ENCODE data around the gene MCF2L2. TPM values are rescaled to one million over a fixed set of nuclear protein-coding genes. Genes with fewer than 3 reads are reported as not detected.
A peak's percentile ranks its signal among the peaks of the same experiment; 100 is the strongest.

The MCF2L2 gene
- total and polyA plus RNA-seq, 11 donors: 0.12 to 1.4 (median 0.23) TPM; not detected in 1

- H3K4me3 ChIP-seq: no peak overlapping the region
- peak overlapping the region in 5 of 12 donors; percentile 39 to 84 (median 59) for H3K27ac ChIP-seq
- H3K27me3 ChIP-seq: no peaks in the 10 kb centered on the region
- TF ChIP-seq POLR2A (IDR thresholded peaks at IDR 0.05) (no peak), CTCF (IDR thresholded peaks at IDR 0.05) (no peak)
- DNase-seq (peak; percentile 71 to 83 (median 77)), ATAC-seq (peak; percentile 64 to 92 (median 92))
- WGBS, 4 donors: 43 to 57% (median 49%) methylated on average over 9 of the region's 9 CpGs
- no peaks in the 10 kb centered on the region for H3K36me3 ChIP-seq
- H3K4me1 ChIP-seq: peaks cover 0 to 52% (median 7%) of the 10 kb centered on the region in 12 donors
- intact Hi-C loops (cut with DNase I): no loop called here
- no peaks in the 10 kb centered on the region for H3K9me3 ChIP-seq
These were observed 121.4 kb downstream of the MCF2L2 start for GRCh38 chr3:183306798-183307671.

DNA sequence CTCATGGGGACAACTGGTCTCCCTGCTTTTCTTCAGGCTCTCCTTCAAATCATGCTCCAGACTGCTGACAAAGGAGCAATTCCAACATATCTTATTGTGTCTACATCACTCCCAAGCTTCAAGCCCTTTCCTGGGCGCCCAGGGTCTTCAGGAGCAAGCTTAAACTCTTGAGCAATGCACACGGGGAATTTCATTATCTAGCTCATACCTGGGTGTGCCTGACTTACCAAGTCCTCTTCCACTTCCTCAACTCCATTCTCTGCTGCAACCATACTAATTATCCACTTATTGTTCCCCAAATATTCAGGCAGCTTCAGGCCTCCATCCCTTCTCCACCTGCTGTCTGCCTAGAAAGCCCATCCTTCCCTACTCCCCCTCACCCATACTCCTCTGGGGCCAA is 124.7 kb downstream of the MCF2L2 start:
- H3K36me3 ChIP-seq: no peaks in the 10 kb centered on the region
- DNase-seq: no peak
- no peak overlapping the region for H3K27ac ChIP-seq
- no peaks in the 10 kb centered on the region for H3K27me3 ChIP-seq
- ATAC-seq: no peak
- TF ChIP-seq CTCF (IDR thresholded peaks at IDR 0.05) (no peak), POLR2A (IDR thresholded peaks at IDR 0.05) (no peak)
- H3K9me3 ChIP-seq: no peaks in the 10 kb centered on the region
- no peak overlapping the region for H3K4me3 ChIP-seq
- 87 to 91% (median 89%) methylated on average over 2 of the region's 2 CpGs for WGBS, 4 donors
- H3K4me1 ChIP-seq: peaks cover 0 to 49% (median 9%) of the 10 kb centered on the region in 12 donors
- intact Hi-C loops (cut with DNase I): loop anchor here in 1 of 10 donors (5.0 kb wide), 1 partner anchor 51 kb away; the partner anchor contains the start of gene B3GNT5

GRCh38 chr3:183301937-183302580 is 126.4 kb downstream of the MCF2L2 start:
- no peaks in the 10 kb centered on the region for H3K9me3 ChIP-seq
- H3K27ac ChIP-seq: no peak overlapping the region
- TF ChIP-seq POLR2A (IDR thresholded peaks at IDR 0.05): no peak
- no peak for TF ChIP-seq CTCF (IDR thresholded peaks at IDR 0.05)
- ATAC-seq (peak in 1 of 4 donors; percentile 57), DNase-seq (no peak)
- no peaks in the 10 kb centered on the region for H3K36me3 ChIP-seq
- intact Hi-C loops (cut with DNase I): loop anchor here in 1 of 10 donors (5.0 kb wide), 1 partner anchor 50 kb away; the partner anchor contains the start of gene B3GNT5
- no peak overlapping the region for H3K4me3 ChIP-seq
- no peaks in the 10 kb centered on the region for H3K27me3 ChIP-seq
- 44 to 66% (median 59%) methylated on average over 8 of the region's 8 CpGs for WGBS, 4 donors
- H3K4me1 ChIP-seq: peaks cover 0 to 33% (median 6%) of the 10 kb centered on the region in 12 donors
